Activated T-helper 1 cell treated with Interleukin-2 at 50 U/mL for 16 hours (primary cell): Measurements from ENCODE around the gene ZDHHC8.

ENCODE experiments used
- DNase-seq: peaks from one replicate; pipeline ENCODE4 v3.0.0-alpha.2; 2020; ENCODE audit warnings: low read depth

The ZDHHC8 gene

DNA sequence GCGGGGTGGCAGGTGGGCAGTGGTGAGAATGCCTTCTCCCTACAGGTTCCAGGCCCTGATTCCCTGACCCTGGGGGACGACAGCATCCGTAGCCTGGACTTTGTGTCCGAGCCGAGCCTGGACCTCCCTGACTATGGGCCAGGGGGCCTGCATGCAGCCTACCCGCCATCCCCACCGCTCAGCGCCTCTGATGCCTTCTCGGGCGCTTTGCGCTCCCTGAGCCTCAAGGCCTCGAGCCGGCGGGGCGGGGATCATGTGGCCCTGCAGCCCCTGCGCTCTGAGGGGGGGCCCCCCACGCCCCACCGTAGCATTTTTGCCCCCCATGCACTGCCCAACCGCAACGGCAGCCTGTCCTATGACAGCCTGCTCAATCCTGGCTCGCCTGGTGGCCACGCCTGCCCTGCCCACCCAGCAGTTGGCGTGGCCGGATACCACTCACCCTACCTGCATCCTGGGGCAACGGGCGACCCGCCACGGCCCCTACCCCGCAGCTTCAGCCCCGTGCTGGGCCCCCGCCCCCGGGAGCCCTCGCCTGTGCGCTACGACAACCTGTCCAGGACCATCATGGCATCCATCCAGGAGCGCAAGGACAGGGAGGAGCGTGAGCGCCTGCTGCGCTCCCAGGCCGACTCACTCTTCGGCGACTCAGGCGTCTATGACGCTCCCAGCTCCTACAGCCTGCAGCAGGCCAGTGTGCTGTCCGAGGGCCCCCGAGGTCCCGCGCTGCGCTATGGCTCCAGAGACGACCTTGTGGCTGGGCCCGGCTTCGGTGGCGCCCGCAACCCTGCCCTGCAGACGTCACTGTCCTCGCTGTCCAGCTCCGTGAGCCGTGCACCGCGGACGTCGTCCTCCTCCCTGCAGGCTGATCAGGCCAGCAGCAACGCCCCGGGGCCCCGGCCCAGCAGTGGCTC, 11.4 kb downstream of the ZDHHC8 start:
- no peak for DNase-seq

DNA sequence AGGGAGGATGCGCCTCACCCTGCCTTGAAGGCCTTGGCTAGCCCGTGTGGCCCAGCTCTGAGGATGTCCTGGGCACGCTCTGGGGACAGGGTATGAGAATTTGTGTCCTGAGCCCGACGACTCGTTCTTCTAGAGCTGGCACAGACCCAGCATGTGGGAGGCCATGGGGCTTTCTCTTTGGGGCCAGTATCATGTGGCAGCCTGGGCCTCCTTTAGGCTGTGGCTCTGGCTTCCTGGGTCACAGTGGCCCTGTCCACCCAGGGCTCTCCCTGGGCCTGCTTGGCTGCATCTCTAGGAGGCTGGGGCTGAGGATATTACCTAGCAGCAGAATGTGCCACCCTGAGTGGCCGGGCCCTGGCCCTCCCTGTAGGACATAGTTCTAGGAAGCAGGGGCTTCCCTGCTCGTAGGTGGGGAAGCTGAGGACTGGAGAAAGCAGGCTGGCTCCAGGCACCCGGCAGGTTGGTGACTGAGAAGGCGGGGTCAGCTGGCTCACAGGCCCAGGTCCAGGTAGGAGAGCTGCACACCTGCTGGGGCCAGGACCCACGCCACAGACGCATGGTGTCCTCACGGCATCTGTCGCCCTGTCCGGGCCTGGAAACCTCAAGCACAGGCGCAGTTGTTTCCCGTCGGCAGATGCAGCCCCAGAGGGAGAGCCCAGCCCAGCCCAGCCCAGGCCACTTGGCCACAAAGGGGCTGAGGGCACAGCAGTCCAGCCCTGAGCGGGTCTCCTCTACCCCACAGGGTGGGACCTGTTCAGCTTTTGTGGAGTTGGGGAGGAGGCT, 12.5 kb downstream of the ZDHHC8 start:
- no peak for DNase-seq

DNA sequence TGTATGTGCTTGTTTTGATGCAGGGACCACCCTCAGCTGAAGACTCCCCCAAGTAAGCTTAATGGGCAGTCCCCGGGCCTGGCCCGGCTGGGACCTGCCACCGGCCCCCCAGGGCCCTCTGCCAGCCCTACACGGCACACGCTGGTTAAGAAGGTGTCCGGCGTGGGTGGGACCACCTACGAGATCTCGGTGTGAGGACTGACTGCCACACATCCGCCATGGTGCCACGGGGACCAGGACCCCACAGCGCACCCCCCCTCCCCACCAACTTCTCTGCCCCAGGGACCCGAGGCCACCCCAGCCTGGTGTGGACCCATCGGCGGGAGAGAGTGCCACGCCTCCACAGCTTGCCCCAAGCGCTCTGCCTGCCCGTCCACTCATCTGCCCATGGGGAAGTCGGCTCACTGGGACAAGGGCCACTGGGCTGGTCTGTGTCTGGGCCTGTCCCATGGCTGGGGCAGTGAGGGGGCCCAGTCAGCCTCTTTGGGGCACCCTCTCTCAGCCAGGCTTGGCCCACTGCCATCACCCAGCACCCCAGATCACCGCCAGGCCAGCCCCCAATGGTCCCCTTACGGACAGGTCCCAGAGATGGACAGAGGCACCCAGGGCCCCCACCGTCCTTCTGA, 13.7 kb downstream of the ZDHHC8 start:
- DNase-seq, result no peak

DNA sequence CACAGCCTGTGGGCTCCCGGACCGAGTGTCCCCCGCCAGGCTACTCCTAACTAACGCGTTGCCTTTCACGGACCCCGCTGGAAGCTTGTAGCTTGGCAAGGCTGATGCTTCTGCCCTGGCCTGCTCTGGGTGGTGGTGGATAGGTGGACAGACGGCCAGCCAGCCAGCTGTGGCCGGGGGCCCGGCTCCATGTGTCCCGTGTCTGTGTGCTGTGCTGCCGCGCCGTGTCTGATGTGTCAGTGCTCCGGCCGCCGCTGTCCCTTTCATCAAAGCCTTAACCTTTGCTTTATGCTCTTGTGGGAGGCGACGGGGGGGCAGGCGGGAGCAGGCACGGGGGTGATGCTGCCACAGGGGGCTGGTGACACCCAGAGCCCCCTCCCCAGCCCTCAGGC, 14.2 kb downstream of the ZDHHC8 start:
- DNase-seq, result no peak

DNA sequence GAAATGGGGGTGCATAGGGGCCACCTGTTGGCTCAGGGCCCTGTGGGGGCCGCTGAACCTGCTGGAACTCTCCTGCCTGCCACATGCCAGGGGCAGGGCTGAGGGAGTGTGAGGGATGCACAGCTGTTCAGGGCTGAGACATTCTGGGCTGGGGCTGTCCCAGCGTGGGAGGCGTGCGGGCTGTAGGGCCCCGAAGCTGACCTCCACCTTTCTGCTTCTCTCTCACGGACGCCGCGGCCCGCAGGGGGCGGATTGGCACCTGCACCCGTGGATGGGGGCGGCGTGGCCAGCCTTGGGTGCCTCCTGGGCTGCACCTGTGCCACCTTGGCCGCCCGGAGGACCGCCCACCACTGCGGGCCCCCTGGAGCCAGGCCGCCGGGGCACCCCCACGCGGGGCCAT, 15.2 kb downstream of the ZDHHC8 start:
- no peak for DNase-seq

DNA sequence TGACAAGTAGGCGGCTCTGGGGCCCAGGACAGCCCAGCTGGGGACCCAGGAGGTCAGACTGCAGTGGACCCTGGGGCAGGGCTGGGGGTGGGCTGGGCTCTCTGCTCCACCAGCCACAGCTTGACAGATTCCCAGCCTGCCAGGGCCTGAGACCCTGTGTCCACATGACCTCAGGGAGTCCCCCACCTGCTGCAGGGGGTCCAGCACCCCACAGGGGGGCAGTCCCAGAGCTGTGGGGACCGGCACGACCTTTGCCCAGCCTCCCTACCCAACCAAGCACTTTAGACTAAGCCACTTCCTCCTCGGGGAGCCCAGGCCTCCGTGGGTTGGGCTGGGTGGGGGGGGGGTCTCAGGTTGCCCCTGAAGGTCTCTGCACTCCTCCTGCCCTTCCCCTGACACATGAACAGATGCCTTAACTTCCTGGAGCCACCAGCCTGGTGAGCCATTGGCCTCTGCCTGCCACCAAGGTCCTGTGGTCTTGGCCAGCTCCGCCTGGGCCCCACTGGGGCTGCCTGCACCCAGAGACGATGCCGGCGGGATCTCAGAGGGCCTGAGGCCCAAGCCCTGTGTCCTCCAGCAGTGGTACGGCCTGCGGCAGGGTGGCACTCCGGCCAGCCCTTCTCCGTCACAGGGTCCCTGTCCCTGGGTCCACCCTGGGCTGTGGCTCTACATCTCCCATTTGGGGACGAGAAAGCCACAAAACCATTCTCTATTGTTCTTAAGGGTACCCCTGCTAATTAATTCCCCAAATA, 15.8 kb downstream of the ZDHHC8 start:
- DNase-seq, result no peak

DNA sequence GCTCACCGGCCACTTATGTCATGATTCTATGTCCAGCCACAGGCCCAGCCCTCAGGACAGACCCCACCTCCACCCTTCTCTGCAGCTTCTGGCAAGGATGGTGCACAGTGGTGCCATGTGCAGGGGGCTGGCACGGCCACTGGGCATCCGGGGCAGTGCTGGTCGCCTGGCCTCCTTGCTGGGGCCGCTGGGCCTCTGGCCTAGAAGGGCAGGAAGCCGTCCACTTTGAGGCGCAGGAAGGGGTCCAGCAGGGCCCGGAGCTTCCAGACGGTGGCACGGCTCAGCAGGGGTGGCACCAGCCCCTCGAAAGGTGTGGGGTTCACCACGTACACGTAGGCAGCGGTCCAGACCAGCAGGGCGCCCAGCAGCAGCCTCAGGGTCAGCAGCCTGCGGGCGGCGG, 16.8 kb downstream of the ZDHHC8 start:
- no peak for DNase-seq

DNA sequence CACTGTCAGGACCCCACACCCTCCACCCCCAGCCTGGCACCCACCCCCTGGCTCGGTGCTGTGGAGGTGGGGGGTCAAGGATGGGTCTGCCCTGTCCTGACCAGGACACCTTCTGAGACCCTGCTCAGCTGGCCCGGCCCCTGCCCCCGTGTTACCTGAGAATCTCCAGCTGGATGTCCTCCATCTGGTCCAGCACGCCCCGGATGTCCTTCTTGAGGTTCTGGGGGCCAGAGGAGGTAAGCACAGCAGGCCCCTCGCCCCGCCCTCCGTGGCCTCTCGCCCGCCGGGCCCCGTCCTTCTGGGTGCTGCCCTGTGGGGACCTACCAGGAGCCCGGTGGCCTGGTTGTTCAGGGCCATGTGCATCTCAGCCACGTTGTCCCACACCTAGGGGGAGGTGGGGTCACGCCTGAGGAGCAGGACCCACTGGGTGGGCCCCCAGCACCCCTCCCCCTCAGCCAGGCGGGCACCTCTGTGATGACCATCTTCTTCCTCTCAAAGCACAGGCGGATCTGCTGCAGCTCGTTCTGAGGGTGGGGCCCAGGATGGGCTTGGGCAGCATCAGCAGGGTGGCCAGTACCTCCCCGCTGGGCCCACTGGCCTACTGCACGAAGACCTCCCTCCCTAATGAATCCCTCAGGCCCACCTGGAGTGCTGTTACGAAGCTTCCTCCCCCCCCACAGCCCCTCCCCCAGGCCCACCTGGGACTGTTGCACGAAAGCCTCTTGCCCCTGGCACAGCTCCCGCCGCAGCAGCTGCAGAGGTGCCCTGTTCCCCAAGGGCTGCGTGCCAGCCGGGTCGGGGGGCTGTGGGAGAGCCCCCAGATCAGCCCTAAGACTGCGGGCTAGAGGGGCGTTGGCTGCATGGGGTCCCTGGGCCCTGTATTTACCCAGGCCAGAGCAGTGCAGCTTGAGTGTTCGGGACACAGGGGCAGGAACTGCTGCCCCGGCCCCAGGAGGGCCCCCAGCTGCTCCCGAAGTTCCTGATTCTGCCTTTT, 17.9 kb downstream of the ZDHHC8 start:
- DNase-seq, result no peak

DNA sequence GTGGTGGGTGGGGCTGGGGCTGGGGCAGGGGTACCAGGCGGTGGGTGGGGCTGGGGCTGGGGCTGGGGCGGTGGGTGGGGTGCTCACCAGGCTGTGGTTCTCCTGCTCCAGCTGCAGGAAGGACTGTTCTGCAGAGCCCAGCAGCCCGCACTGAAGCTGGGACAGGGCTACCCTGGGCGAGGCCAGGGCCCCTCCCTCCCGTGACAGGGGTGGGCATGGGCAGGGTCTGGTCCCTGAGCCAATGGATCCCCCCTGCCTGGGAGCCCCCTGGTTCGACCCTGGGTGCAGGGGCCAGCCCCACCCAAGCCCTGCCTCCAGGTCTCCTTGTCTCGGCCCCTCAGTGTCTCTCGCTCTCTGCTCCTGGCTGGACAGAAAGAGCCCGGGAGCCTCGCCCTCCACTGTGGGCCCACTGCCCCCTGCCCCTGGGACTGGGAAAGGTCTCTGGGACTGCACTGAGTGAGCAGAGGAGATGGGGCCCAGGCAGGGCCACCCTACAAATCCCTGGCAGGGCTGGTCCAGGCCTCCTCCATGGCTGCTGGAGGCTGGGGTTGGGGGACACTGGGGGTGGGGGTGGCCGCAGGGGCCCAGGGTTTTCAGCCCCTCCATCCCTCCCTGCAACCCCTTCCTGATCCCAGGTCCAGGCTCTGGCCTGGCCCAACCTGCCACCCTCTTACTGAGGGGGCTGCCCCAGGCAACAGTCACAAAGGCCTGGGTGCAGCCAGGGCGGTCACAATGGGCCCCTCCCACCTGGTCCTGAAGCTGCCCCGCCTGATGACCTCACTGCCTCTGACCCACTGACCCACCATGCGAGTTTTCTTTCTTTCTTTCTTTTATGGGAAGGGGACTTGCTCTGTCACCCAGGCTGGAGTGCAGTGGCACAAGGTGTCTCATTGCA, 19.0 kb downstream of the ZDHHC8 start, which contains the start of gene CCDC188:
CCDC188 (minus strand) TSS at position 675 of the 895 bp plus-strand sequence; CDS start at position 606, 69 bp downstream.
- DNase-seq, result no peak

DNA sequence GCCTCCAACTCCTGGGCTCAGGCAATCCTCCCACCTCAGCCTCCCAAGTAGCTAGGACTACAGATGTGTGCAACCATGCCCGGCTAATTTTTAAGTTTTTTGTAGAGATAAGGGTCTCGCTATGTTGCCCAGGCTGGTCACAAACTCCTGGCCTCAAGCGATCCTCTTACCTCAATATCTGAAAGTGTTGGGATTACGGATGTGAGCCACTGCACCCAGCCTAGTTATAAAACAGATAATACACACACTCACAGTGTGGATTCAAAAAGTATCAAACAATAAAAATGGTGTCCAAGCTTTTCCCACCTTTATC, 19.6 kb downstream of the ZDHHC8 start:
- DNase-seq, result no peak

DNA sequence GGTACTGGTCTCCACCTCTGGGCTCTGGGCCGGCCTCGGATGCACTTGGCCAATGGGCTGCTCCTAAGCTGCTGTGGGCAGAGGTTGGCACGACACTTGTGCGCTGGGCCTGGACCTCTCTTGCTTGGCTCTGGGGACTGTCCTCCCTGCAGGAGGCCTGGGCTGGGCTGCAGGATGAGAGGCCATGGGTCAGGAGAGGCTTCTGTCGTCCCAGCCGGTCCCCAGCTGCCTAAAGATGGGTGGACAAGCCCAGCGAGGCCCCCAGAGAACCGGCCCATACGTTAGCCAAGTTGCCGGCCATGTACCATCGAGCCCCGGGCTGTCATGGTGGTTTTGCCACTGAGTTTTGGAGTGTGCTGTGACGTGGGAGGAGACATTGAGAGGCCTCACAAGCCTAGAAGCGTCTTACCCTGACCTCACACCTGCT, 20.9 kb downstream of the ZDHHC8 start:
- no peak for DNase-seq

DNA sequence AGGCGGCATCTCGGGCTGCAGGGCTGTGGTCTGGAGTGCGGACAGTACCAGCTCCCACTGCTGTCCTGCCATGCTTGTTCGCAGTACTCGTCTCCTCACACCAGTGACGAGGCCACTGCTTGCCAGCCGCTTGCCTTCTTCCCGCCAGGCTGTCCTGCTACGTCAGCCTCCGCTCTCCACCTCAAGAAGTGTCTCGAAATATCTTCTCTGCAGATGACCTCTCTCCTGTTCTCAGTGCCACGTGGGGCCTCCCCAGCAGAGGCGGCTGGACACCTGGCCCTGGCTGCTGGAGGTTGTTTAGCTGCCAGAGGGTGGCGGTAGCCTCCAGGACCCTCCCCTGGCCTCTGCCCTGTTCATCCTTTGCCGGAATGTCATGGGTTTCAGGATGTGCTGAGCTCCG, 22.3 kb downstream of the ZDHHC8 start:
- no peak for DNase-seq

DNA sequence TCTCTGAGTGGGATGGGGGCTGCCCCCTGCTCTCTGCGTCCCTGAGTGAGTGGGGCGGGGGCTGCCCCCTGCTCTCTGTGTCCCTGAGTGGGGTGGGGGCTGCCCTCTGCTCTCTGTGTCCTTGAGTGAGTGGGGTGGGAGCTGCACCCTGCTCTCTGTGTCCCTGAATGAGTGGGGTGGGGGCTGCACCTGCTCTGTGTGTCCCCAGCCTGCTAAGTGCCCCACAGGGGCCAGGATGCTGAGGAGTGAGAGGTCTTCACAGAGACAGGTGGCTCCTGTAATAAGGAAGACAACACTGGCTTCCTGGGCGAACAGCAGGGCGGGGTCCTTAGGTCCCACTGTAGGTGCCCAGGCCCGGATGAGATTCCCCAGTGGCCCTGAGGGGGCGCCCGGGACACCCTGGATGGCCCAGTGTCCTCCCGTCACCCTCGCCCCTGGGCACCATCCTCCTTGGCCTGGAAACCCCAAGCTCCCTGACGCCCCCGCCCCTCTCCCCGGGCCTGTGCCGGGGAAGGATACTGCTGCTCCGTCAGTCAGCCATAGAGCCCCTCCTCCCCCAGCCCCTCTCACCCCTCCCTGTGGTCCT, 23.1 kb downstream of the ZDHHC8 start:
- no peak for DNase-seq

DNA sequence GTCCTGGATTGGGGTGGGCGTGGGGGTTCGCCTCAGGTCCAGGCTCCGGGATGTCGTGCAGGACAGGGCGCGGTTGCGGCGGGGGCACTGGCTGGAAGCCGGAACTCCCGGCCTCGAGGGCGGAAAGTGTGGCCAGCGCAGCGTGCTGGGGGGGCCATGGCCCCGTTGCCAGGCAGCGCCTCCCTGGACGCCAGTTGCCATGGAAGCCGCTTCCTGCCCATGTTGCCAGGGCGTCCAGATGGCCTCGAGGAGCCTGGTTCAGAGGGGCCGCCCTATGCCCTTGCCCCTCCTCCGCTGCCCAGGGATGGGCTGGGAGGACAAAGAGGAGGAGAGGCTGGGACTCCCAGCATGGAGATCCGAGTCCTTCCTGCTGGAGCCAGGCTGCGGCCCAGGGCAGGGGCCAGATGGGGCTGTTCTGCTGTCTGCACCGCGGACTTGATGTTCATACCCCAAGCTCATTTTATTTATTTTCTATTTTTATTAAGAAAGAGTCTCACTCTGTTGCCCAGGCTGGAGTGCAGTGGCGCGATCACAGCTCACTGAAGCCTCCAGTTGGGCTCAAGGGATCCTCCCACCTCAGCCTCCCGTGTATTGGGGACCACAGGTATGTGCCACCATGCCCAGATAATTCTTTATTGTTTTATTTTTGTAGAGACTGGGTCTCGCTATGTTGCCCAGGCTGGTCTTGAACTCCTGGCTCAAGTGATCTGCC, 23.9 kb downstream of the ZDHHC8 start:
- DNase-seq, result no peak

DNA sequence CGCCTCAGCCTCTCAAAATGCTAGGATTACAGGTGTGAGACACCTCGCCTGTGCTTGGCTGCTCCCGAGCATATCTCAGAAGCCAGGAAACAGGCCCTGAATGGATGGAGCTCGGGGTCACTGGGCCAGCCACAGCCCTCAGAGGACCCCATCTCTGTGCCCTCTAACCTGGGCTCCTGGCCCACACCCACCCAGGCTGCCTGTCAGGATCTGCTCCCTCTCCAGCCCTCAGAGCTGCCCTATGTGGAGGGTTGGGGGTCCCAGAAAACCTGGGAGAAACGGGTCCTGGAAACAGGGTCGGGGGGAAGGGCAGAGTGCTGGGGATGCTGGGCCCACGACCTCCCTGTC, 24.4 kb downstream of the ZDHHC8 start:
- DNase-seq, result no peak

DNA sequence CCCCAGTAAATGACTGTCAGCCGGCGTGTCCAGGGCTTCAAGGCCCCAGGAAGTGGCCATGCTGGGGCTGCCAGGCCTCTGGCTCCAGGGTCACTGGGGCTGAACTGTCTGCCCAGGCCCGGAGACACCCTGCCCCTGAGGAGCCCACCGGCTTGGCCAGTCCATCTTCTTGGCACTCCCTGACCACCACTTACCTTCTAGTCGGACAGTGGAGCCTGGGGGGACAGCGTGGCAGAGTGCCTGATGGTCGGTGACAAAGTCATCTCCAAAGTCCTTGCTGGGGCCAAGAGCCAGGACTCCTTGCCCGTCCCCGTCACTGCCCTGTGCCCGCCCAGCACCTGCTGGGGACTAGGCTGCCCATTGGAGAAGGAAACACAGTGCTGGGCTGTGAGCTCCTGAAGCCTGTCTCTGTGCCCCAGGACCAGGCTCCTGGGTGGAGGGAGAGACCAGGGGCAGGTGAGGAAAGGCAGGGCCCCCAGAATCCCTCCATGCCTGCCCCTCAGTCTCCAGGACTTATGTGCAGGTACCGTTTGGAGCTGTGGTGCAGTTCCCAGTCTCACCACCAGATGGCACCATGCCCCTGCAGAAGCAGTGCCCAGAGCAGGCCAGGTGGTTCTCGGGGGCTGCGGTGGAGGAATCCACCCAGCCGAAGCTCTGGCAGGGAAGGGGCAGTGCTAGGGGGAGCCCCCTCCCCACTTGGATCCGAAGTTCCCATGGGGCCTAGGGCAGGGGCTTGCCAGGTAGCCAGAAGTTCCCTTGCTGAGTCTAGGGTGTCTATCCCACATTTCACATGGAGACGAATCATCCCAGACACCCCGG, 25.2 kb downstream of the ZDHHC8 start:
- peak; percentile 70 for DNase-seq

DNA sequence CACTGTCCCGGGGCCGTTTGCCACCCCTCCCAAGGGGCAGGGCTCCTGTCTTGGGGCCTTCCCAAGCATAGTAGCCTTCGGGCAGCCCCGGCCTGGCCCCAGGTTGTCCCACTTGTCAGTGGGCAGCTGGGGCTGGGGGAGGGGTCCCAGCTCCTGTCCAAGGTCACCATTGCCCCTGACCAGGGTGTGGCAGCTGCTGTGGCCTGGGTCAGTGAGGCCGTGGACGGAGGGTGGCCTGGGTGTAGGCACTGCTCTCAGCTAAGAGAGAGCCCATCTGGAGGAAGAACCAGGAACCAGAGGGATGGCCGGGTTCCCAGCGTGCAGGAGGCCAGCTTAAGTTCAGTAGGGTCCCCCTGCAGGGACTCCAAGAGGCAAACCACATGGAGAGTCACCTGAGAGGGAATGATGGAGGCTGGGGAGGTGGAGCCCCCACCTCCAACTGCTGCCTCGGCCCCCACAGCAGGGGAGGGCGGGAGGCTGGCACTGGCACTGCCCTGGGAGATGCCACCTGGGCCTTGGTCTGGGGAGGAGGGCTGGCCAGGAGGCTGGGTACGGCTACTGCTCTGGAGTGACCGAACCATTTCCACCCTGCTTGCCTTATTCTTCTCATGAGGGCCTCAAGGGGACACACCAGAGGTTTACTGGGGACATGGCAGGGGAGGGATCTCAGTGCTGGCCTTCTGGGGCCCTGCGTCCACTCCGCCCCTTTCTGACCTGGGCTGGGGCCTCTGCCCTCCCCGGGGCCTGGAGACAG, 26.0 kb downstream of the ZDHHC8 start:
- no peak for DNase-seq
